Osteoblast (primary cell): ENCODE measurements around the gene DGKB. TPM values are rescaled to one million over a fixed set of nuclear protein-coding genes. Genes with fewer than 3 reads are reported as not detected.

ENCODE experiments used
- DNase-seq: peaks from one replicate; pipeline ENCODE4 v3.0.0; 2011; ENCODE audit warnings: low spot score, mixed read lengths; ENCODE audit not compliant: insufficient read length; ENCODE audit errors: missing footprints
- H2AFZ ChIP-seq: 2 replicates; pipeline ENCODE4 v1.6.0; 2011; ENCODE audit warnings: mild to moderate bottlenecking, low read length
- H3K27ac ChIP-seq: 2 replicates; pipeline ENCODE4 v1.5.1; 2011; ENCODE audit warnings: mild to moderate bottlenecking, low read depth, low read length, moderate library complexity
- H3K27me3 ChIP-seq: 2 replicates; pipeline ENCODE4 v1.6.0; 2012; ENCODE audit warnings: mild to moderate bottlenecking, control low read depth, inconsistent platforms, low read length, moderate library complexity; ENCODE audit not compliant: insufficient read depth
- H3K36me3 ChIP-seq: 2 replicates; pipeline ENCODE4 v1.5.1; 2011; ENCODE audit warnings: mild to moderate bottlenecking, low read length, control low read depth, moderate library complexity; ENCODE audit not compliant: insufficient read depth
- H3K4me1 ChIP-seq: 2 replicates; pipeline ENCODE4 v1.5.1; 2011; ENCODE audit warnings: mild to moderate bottlenecking, low read length, control low read depth, moderate library complexity; ENCODE audit not compliant: insufficient read depth
- H3K4me2 ChIP-seq: 2 replicates; pipeline ENCODE4 v1.6.0; 2011; ENCODE audit warnings: mild to moderate bottlenecking, low read length; ENCODE audit not compliant: insufficient read depth
- H3K4me3 ChIP-seq: fragments of 200-600 bp; sonication (generic); 3 replicates; pipeline ENCODE4 v1.5.1; 2012; ENCODE audit warnings: mild to moderate bottlenecking, low read length, inconsistent platforms; ENCODE audit not compliant: insufficient read depth
- H3K79me2 ChIP-seq: 2 replicates; pipeline ENCODE4 v1.6.0; 2012; ENCODE audit warnings: mild to moderate bottlenecking, low read length, control low read depth, inconsistent platforms; ENCODE audit not compliant: insufficient read depth
- H3K9me3 ChIP-seq: 2 replicates; pipeline ENCODE4 v1.5.1; 2011; ENCODE audit warnings: low read depth, low read length, control low read depth
- H4K20me1 ChIP-seq: 2 replicates; pipeline ENCODE4 v1.6.0; 2012; ENCODE audit warnings: mild to moderate bottlenecking, low read length, control low read depth; ENCODE audit not compliant: insufficient read depth
- CTCF ChIP-seq: IDR thresholded peaks from 2 replicates; pipeline ENCODE4 v1.5.1; 2011; ENCODE audit warnings: mild to moderate bottlenecking, low read depth, low read length, moderate library complexity; ENCODE audit errors: extremely low read depth
- total RNA-seq: library from RNA; depleted of rRNA; stranded (reverse); fragments of >200 nt; gene quantifications from 2 replicates; pipeline ENCODE4 v1.2.3, GENCODE V29; 2012

DGKB gene
- total RNA-seq, 1 donor = 1.1 TPM

GRCh38 chr7:14385074-14385473 is 517.5 kb downstream of the DGKB start:
- DNase-seq = no peak
- H2AFZ ChIP-seq = no peak overlapping the region
- H3K27me3 ChIP-seq = no peaks in the 10 kb centered on the region
- no peaks in the 10 kb centered on the region for H3K79me2 ChIP-seq
- no peak overlapping the region for H3K4me2 ChIP-seq
- no peak for TF ChIP-seq CTCF
- no peak overlapping the region for H3K27ac ChIP-seq
- H3K9me3 ChIP-seq = no peaks in the 10 kb centered on the region
- no peaks in the 10 kb centered on the region for H3K4me1 ChIP-seq
- no peaks in the 10 kb centered on the region for H4K20me1 ChIP-seq
- no peak overlapping the region for H3K4me3 ChIP-seq
- H3K36me3 ChIP-seq = no peaks in the 10 kb centered on the region

GRCh38 chr7:14381936-14382335 is 520.6 kb downstream of the DGKB start:
- Histone ChIP-seq H3K4me3 (no peak overlapping the region), H3K9me3 (no peaks in the 10 kb centered on the region), H3K4me2 (no peak overlapping the region), H3K4me1 (peaks cover 18% of the 10 kb centered on the region), H2AFZ (no peak overlapping the region), H3K27me3 (no peaks in the 10 kb centered on the region), H3K27ac (no peak overlapping the region), H4K20me1 (no peaks in the 10 kb centered on the region), H3K36me3 (no peaks in the 10 kb centered on the region), H3K79me2 (no peaks in the 10 kb centered on the region)
- no peak for TF ChIP-seq CTCF
- DNase-seq = no peak

- TF ChIP-seq CTCF = no peak
- H4K20me1 ChIP-seq = no peaks in the 10 kb centered on the region
- H3K4me1 ChIP-seq = peaks cover 19% of the 10 kb centered on the region
- no peaks in the 10 kb centered on the region for H3K36me3 ChIP-seq
- H2AFZ ChIP-seq = no peak overlapping the region
- no peaks in the 10 kb centered on the region for H3K27me3 ChIP-seq
- no peak overlapping the region for H3K4me2 ChIP-seq
- no peaks in the 10 kb centered on the region for H3K9me3 ChIP-seq
- H3K27ac ChIP-seq = no peak overlapping the region
- H3K4me3 ChIP-seq = no peak overlapping the region
- H3K79me2 ChIP-seq = no peaks in the 10 kb centered on the region
- peak; percentile 21 for DNase-seq
Measured at GRCh38 chr7:14381306-14381705, 521.2 kb downstream of the DGKB start.

GRCh38 chr7:14380881-14381280 is 521.7 kb downstream of the DGKB start:
- H3K4me2 ChIP-seq = no peak overlapping the region
- H3K79me2 ChIP-seq = no peaks in the 10 kb centered on the region
- no peaks in the 10 kb centered on the region for H3K27me3 ChIP-seq
- no peak overlapping the region for H3K4me3 ChIP-seq
- no peaks in the 10 kb centered on the region for H3K9me3 ChIP-seq
- H4K20me1 ChIP-seq = no peaks in the 10 kb centered on the region
- DNase-seq = no peak
- peaks cover 19% of the 10 kb centered on the region for H3K4me1 ChIP-seq
- H3K36me3 ChIP-seq = no peaks in the 10 kb centered on the region
- no peak overlapping the region for H2AFZ ChIP-seq
- no peak overlapping the region for H3K27ac ChIP-seq
- no peak for TF ChIP-seq CTCF
